HG03378 (cell line): Measurements from ENCODE around the gene PTGES2.
"Not testable (repeated sequence)": the region's sequence is repeated elsewhere in the genome, so short reads cannot be mapped to it uniquely, and the experiment has no call there.

Experiments
- ATAC-seq: cut with Tn5 transposase; IDR thresholded peaks from one replicate; pipeline ENCODE4 v1.9.1; 2021; ENCODE audit warnings: mild to moderate bottlenecking, moderate library complexity; ENCODE audit not compliant: unreplicated experiment

Gene PTGES2

DNA sequence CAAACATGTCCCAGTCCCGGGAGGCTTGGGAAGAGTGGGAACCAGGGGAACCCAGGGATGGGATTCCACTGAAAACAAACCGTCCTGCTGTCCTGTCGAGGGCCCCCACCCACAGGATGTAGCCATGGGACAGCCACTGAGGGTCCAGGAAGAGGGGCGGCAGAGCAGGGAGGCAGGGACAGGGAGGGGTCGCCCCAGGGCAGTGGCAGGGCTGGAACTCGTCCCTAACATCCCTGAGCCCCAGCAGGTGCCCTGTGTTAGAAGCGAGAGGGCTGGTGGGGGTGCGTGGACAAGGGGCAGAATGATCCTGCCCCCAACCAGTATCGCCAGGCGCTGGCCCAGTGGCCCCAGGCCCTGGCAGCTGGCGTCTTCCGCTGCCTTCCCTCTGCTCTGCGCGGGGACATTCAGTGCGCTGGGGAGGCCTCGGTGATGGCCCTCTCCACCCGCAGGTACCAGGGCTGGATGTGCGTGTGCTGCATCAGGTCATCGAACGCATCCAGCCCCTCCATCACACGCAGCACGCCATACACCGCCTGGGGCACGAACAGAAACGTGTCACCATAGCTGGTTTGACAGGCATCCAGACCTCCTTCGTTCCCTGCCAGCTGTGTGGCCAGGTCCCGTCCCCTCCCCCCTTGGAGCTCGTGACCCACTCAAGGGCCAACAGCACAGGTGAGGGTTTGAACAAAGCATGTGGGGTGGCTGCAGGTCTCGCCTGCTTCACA, 6.6 kb downstream of the PTGES2 start:
- ATAC-seq: no peak

DNA sequence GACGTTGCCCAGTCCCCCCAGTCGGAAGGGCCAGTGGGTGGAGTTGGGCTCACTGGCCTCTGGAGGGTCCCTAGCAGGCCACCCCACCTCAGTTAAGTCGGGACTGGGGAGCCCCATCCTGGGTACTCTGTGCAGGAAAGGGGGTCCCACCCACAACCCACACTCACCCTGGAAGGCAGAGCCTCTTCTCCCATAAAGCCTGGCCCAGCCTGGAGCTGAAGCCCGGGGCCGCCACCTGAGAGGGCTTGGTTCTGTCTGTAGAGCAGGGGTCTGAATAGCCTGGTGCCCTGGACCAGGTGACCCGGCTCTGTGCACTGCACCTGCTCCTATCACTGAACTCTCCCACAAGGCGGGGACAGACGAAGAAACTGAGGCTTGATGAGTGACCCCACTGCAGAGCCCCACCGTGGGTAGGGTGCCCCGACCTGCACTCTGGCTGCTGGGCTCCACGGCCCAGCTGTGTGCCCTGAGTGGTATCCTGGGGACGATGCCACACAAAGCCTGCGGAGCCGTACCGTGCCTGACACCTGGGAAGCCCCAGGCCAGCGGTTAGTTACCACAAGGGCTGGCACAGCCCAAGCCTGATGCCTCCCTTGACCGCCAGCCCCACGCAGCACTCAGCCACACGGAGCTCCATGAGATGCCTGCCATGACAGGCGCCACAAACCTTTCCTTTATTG, 7.3 kb downstream of the PTGES2 start:
- no peak for ATAC-seq

DNA sequence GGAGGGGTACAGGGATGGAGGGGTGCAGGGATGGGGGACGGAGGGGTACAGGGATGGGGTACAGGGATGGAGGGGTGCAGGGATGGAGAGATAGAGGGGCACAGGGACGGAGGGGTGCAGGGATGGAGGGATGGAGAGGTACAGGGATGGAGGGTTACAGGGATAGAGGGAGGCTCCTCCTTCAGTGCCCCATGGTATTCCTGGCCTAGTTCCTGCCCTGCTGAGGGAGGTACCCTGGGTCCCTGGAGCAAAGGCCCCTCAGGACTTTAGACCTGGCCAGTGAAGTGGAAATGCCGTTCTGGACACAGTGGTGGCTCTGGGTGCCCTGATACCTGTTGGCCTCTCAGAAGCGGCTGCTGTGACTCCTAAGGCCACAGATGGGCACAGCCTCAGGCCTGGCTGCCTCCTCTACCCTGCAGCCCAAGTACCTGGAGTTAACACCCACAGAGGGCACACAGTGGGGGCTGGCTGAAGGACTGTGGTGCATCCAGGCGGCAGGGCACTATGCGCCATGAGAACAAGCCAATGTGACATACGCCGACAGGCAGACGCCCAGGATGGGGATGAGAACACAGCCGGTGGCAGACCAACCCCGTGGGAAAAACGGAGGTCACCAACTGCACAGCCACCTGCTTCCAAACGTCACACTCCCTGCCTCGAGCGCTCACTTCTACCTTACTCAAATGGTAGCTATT, 8.4 kb downstream of the PTGES2 start:
- ATAC-seq: no peak

DNA sequence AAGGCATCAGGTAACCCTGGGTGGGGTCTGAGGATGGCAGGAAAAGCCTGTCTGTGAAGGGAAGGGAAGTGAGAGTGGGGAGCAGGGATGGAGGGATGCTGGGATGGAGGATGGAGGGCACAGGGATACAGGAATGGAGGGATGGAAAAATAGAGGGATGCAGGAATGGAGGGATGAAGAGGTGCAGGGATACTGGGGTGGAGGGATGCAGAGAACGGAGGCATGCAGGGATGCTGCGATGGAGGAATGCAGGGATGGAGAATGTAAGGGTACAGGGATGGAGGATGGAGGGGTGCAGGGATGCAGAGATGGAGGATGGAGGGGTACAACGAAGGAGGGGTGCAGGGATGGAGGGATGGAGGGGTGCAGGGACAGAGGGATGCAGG, 9.1 kb downstream of the PTGES2 start:
- no peak for ATAC-seq

DNA sequence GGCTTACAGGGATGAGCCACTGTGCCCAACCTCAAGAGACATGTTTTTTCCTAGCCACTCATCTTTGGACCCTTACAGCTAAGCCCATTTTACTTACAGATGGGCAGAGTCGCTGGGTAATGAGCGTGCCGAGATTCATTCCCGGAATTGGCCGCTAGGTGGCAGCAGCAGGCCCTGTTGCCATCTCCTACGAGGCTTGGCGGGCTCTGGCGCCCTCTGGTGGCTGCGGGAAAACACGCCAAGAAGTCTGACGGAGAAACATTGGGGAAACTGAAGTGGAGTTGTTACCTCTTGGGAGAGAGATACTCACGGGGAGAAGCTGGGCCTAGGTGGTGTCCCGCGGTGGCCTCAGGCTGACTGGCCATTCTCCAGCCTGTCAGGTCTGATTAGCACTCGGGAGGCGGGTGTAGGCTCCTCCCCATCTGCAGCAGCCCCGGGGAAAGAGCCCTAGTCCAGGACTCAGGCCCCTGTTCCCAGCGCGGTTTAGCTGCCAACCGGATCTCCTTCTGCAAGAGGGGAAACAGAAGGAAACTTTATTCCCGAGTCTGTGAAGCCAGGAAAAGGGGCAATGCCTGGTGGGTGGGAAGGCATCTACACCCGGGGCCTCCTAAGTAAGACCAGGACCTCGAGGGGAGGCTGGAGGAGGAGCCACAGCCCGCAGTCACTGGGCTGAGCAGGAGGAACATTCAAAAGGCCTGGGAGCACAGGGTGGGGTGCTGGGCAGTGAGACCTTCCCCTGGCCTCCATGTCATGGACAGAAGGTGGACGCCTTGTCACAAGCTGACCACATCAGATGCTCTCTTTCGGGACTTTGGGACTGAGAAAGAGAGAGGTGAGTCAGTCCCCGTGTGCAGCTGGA, 9.7 kb downstream of the PTGES2 start:
- ATAC-seq: no peak

DNA sequence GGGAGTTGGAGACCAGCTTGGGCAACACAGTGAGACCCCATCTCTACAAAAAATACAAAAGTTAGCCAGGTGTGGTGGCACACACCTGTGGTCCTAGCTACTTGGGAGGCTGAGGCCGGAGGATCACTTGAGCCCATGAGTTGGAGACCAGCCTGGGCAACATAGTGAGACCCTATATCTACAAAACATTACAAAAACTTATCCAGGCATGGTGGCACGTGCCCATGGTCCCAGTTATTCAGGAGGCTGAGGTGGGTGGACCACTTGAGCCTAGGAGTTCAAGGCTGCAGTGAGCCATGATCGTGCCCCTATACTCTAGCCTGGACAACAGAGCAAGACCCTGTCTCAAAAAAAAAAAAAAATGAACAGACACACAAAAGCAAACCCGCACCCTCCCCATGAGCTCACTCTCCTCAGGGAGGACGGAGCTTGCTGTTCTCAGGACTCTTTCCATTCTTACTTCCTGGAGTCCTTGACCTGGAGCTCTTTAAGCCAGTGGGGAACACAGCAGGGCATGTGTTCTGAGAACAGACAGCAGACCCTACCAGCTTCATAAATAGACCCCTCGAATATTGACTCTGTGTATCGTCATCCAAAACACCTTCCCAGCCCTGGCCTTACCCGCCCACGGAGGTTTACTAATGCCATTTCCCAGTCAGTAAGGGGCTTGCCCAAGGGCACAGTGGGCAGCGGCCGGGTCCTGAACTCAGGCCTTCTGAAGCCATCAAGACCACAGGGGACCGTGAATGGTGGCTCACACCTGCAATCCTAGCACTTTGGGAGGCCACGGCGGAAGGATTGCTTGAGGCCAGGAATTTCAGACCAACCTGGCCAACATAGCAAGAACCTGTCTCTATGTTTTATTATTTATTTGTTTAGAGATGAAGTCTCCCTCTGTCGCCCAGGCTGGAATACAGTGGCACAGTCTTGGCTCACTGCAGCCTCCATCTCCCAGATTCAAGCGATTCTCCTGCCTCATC, 11.1 kb downstream of the PTGES2 start:
- no peak for ATAC-seq

DNA sequence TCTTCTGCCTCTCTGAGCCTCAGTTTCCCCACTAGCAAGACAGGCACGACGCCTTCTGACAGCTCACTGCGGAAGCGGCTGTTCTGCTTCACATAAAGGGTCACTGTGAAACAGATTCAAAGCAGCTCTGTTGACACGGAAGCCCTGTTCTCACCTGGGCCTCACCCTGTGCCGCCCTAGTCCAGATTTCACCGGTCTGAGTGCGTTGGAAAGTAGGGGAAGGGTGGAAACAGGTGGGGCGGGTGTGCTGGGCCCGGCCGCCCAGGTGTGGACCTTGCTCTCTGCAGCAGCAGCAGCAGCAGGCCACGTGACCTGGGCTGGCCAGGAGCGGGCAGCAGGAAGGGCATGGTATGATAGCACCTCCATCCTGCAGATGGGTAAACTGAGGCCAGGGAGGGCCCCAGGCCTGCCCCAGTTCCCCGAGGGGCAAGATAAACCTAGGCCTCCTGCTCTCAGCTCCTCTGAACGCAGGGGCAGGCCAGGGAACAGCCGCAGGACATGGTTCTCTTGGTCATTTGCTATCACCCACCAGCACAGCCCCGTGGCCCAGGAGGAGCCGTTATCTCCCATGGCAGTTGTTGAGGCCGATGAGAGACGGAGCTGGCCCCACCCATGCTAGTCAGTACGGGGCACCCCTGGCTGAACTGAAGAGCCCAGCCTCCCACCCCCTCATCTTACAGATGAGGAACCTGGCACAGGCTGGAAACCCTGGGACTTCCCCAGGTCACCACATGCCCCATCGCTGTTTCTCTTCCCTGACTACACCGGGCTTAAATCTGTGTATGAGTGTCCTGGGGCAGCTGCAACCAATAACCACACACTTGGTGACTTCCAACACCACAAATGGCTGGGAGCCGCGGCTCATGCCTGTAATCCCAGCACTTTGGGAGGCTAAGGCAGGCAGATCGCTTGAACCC, 12.1 kb downstream of the PTGES2 start:
- ATAC-seq: no peak

- no peak for ATAC-seq
Measured at GRCh38 chr9:128114326-128115186, 13.0 kb downstream of the PTGES2 start.

DNA sequence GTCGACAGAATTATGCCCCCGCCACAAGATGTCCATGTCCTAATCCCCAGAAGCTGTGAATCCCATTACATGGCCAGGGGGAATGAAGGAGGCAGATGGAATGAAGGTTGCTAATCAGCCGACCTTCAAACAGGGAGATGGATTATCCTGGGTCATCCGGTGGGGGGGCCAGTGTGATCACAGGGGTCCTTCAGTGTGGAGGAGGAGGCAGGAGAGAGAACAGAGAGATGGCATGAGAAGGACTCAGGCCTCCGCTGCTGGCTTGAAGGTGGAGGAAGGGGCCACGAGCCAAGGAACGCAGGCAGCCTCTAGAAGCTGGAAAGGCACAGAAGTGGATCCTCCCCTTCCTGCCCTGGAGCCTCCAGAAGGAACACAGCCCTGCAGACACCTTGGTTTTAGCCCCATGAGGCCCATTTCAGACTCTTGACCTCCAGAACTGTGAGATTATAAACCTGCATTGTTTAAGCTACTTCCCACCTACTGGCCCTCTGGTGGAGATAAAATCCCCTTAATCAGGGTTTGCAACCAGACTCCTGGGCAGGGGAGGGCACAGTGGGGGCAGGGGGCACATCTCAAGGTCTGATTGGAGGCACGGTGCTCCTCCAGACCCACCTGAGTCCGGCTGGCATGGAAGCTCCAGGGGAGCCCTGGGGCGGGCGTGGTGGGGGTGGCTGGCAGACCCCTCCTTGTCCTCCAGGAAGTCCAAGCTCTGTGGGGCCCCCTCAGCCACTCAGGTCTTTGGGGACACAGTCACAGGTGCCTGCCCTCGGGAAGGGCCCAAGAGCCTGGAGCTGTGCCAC, 13.8 kb downstream of the PTGES2 start:
- ATAC-seq: no peak

- not testable (repeated sequence) for ATAC-seq
Measured at GRCh38 chr9:128111726-128112125, 15.8 kb downstream of the PTGES2 start.

- ATAC-seq: no peak
Measured at GRCh38 chr9:128109050-128109709, 18.3 kb downstream of the PTGES2 start.

DNA sequence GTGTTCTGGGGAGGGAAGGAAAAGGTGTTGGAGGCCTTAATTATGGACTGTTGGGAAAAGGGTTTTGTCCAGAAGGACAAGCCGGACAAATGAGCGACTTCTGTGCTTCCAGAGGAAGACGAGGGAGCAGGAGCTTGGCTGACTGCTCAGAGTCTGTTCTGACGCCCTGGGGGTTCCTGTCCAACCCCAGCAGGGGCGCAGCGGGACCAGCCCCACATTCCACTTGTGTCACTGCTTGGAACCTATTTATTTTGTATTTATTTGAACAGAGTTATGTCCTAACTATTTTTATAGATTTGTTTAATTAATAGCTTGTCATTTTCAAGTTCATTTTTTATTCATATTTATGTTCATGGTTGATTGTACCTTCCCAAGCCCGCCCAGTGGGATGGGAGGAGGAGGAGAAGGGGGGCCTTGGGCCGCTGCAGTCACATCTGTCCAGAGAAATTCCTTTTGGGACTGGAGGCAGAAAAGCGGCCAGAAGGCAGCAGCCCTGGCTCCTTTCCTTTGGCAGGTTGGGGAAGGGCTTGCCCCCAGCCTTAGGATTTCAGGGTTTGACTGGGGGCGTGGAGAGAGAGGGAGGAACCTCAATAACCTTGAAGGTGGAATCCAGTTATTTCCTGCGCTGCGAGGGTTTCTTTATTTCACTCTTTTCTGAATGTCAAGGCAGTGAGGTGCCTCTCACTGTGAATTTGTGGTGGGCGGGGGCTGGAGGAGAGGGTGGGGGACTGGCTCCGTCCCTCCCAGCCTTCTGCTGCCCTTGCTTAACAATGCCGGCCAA, 19.1 kb downstream of the PTGES2 start:
- no peak for ATAC-seq

DNA sequence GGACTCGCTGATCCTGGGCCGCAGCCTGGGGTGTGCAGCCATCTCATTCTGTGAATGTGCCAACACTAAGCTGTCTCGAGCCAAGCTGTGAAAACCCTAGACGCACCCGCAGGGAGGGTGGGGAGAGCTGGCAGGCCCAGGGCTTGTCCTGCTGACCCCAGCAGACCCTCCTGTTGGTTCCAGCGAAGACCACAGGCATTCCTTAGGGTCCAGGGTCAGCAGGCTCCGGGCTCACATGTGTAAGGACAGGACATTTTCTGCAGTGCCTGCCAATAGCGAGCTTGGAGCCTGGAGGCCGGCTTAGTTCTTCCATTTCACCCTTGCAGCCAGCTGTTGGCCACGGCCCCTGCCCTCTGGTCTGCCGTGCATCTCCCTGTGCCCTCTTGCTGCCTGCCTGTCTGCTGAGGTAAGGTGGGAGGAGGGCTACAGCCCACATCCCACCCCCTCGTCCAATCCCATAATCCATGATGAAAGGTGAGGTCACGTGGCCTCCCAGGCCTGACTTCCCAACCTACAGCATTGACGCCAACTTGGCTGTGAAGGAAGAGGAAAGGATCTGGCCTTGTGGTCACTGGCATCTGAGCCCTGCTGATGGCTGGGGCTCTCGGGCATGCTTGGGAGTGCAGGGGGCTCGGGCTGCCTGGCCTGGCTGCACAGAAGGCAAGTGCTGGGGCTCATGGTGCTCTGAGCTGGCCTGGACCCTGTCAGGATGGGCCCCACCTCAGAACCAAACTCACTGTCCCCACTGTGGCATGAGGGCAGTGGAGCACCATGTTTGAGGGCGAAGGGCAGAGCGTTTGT, 19.9 kb downstream of the PTGES2 start:
- no peak for ATAC-seq

- no peak for ATAC-seq
Measured at GRCh38 chr9:128106940-128107467, 20.5 kb downstream of the PTGES2 start.
